Esophagus squamous epithelium (tissue), 4 donors: ENCODE data around the gene SLC24A4.

ENCODE experiments used
- POLR2A ChIP-seq, 4 donors: fragments of 450-650 bp; IDR thresholded peaks; one replicate each; pipeline ENCODE4 v1.6.1; 2017; ENCODE audit warnings: antibody characterized with exemption in 4 of 4, mild to moderate bottlenecking in 4 of 4, moderate library complexity in 3 of 4
- TF ChIP-seq, protein P1 (sequence below), 6 experiments: fragments of 450-650 bp in 4 of 6; fragments of 200-600 bp in 2 of 6; sonication (generic) in 2 of 6; IDR thresholded peaks; one replicate each; pipeline ENCODE4 v1.5.1; 2016 to 2019; ENCODE audit warnings: antibody characterized with exemption in 6 of 6, mild to moderate bottlenecking in 4 of 6, moderate library complexity in 4 of 6

DNA sequence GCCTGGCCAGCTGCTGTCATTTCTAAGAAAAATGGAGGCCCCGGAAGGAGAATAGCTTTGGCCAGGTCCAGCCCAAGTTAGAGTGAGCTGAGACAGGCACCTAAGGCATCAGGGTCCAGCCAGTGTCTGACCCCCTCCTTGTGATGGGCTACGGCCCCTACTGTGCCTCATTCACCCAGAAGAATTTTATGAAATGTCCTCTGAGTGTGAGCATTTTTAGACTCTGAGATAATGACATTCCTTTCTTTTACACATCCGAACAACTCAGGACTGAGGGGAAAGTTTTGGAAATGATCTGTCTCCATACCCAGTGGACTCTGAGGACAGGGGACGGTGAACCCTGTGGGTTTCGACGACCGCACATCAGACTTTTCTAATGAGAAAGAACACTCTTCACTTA is 50.4 kb downstream of the SLC24A4 start:
- TF ChIP-seq, protein P1, sequence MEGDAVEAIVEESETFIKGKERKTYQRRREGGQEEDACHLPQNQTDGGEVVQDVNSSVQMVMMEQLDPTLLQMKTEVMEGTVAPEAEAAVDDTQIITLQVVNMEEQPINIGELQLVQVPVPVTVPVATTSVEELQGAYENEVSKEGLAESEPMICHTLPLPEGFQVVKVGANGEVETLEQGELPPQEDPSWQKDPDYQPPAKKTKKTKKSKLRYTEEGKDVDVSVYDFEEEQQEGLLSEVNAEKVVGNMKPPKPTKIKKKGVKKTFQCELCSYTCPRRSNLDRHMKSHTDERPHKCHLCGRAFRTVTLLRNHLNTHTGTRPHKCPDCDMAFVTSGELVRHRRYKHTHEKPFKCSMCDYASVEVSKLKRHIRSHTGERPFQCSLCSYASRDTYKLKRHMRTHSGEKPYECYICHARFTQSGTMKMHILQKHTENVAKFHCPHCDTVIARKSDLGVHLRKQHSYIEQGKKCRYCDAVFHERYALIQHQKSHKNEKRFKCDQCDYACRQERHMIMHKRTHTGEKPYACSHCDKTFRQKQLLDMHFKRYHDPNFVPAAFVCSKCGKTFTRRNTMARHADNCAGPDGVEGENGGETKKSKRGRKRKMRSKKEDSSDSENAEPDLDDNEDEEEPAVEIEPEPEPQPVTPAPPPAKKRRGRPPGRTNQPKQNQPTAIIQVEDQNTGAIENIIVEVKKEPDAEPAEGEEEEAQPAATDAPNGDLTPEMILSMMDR (IDR thresholded peaks at IDR 0.05): no peak
- TF ChIP-seq POLR2A (IDR thresholded peaks at IDR 0.05): no peak
